ENCODE results near the gene STK35.

Gene STK35

DNA sequence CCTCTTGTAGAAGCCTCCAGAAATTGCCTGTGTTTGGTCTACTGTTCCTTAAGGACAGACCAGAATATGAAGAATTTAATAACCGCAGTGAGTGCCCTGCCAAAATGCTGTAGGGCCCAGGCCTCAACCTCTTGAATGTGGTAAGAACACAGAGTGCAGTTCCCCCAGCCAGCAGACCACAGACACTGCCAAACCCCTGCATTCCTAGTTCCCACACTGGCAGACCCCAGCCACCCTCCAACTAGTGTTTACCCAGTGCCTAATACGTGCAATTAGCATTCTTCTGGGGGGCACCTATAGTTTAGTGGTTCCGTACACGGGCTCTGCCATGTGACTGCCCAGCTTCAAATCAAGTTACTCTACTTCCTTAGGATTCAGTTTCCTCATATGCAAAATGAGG is 51.7 kb downstream of the STK35 start:
- no peak overlapping the region for H3K4me2 ChIP-seq (ENCODE audit: low read length)
- no peaks in the 10 kb centered on the region for H3K4me1 ChIP-seq (ENCODE audit: control insufficient read depth, low read length)
- no peaks in the 10 kb centered on the region for H3K9me3 ChIP-seq (ENCODE audit: control insufficient read depth, insufficient read depth, low read length)
- TF ChIP-seq, protein P1, sequence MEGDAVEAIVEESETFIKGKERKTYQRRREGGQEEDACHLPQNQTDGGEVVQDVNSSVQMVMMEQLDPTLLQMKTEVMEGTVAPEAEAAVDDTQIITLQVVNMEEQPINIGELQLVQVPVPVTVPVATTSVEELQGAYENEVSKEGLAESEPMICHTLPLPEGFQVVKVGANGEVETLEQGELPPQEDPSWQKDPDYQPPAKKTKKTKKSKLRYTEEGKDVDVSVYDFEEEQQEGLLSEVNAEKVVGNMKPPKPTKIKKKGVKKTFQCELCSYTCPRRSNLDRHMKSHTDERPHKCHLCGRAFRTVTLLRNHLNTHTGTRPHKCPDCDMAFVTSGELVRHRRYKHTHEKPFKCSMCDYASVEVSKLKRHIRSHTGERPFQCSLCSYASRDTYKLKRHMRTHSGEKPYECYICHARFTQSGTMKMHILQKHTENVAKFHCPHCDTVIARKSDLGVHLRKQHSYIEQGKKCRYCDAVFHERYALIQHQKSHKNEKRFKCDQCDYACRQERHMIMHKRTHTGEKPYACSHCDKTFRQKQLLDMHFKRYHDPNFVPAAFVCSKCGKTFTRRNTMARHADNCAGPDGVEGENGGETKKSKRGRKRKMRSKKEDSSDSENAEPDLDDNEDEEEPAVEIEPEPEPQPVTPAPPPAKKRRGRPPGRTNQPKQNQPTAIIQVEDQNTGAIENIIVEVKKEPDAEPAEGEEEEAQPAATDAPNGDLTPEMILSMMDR (IDR thresholded peaks at IDR 0.05; ENCODE audit: low read depth, low read length, poor library complexity, severe bottlenecking) = no peak
- TF ChIP-seq EZH2phosphoT487 (IDR thresholded peaks at IDR 0.05; ENCODE audit: borderline replicate concordance, low read length) = no peak
- H3K27me3 ChIP-seq (ENCODE audit: control insufficient read depth, low read length) = no peaks in the 10 kb centered on the region
- H3K36me3 ChIP-seq (ENCODE audit: control insufficient read depth, low read length) = no peaks in the 10 kb centered on the region
- H3F3A ChIP-seq (ENCODE audit: control insufficient read depth, insufficient read depth) = no peaks in the 10 kb centered on the region
- no peaks in the 10 kb centered on the region for H4K20me1 ChIP-seq (ENCODE audit: control insufficient read depth, insufficient read depth, low read depth, low read length)
- no peak overlapping the region for H3K27ac ChIP-seq (ENCODE audit: low read depth, low read length)
- no peak overlapping the region for H3K4me3 ChIP-seq (ENCODE audit: low read length)
- H3K79me2 ChIP-seq (ENCODE audit: control insufficient read depth, low read length) = no peaks in the 10 kb centered on the region
- H3K9me2 ChIP-seq (replicated peaks; ENCODE audit: control insufficient read depth, low read length) = no peaks in the 10 kb centered on the region

GRCh38 chr20:2156224-2156623 is 54.6 kb downstream of the STK35 start:
- no peak overlapping the region for H3K4me2 ChIP-seq (ENCODE audit: low read length)
- no peak for TF ChIP-seq EZH2phosphoT487 (IDR thresholded peaks at IDR 0.05; ENCODE audit: borderline replicate concordance, low read length)
- no peaks in the 10 kb centered on the region for H3K4me1 ChIP-seq (ENCODE audit: control insufficient read depth, low read length)
- H4K20me1 ChIP-seq (ENCODE audit: control insufficient read depth, insufficient read depth, low read depth, low read length) = no peaks in the 10 kb centered on the region
- H3F3A ChIP-seq (ENCODE audit: control insufficient read depth, insufficient read depth) = no peaks in the 10 kb centered on the region
- no peaks in the 10 kb centered on the region for H3K27me3 ChIP-seq (ENCODE audit: control insufficient read depth, low read length)
- no peaks in the 10 kb centered on the region for H3K79me2 ChIP-seq (ENCODE audit: control insufficient read depth, low read length)
- H3K36me3 ChIP-seq (ENCODE audit: control insufficient read depth, low read length) = no peaks in the 10 kb centered on the region
- H3K27ac ChIP-seq (ENCODE audit: low read depth, low read length) = no peak overlapping the region
- H3K9me3 ChIP-seq (ENCODE audit: control insufficient read depth, insufficient read depth, low read length) = no peaks in the 10 kb centered on the region
- no peak overlapping the region for H3K4me3 ChIP-seq (ENCODE audit: low read length)
- H3K9me2 ChIP-seq (replicated peaks; ENCODE audit: control insufficient read depth, low read length) = no peaks in the 10 kb centered on the region

DNA sequence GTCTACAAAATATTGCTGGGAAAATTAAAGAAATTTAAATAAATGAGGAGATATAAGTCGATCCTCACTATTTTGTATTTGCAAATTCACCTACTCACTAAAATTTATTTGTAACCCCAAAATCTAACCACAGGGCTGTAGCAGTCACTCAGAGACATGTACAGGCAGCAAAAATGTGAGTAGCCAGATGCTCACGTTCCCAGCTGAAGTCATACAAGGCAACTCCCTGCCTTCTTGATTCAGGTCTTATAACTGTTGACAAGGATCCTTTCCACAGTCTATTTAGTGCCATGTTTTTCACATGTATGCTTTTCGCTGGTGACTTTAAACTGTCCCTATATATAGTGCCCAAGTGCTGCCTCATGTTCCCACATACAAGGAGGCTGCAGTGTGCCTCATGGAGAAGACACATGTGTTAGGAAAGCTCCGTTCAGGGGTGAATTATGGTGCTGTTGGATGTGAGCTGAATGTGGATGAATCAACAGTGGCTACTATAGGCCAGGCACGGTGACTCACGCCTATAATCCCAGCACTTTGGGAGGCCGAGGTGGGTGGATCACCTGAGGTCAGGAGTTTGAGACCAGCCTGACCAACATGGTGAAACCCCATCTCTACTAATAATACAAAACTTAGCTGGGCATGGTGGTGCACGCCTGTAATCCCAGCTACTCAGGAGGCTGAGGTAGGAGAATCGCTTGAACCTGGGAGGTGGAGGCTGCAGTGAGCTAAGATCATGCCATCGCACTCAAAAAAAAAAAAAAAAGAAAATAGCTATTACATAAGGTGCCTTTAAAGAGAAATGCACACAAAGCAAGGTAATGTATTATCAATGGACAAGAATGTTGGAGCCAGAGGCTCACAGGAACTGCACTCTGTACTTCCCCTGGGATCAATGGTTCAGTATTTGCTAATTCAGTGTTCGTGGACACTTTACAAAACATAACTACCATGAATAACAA is 55.3 kb downstream of the STK35 start:
- Histone ChIP-seq H3K79me2 (ENCODE audit: control insufficient read depth, low read length) (no peaks in the 10 kb centered on the region), H3K9me3 (ENCODE audit: control insufficient read depth, insufficient read depth, low read length) (no peaks in the 10 kb centered on the region), H3K27me3 (ENCODE audit: control insufficient read depth, low read length) (no peaks in the 10 kb centered on the region), H3K4me3 (ENCODE audit: low read length) (no peak overlapping the region), H3K9me2 (replicated peaks; ENCODE audit: control insufficient read depth, low read length) (no peaks in the 10 kb centered on the region), H3K27ac (ENCODE audit: low read depth, low read length) (no peak overlapping the region), H3F3A (ENCODE audit: control insufficient read depth, insufficient read depth) (no peaks in the 10 kb centered on the region), H3K36me3 (ENCODE audit: control insufficient read depth, low read length) (no peaks in the 10 kb centered on the region), H4K20me1 (ENCODE audit: control insufficient read depth, insufficient read depth, low read depth, low read length) (no peaks in the 10 kb centered on the region), H3K4me2 (ENCODE audit: low read length) (no peak overlapping the region), H3K4me1 (ENCODE audit: control insufficient read depth, low read length) (no peaks in the 10 kb centered on the region)
- no peak for TF ChIP-seq EZH2phosphoT487 (IDR thresholded peaks at IDR 0.05; ENCODE audit: borderline replicate concordance, low read length)
- TF ChIP-seq, protein P1 (IDR thresholded peaks at IDR 0.05; ENCODE audit: low read depth, low read length, poor library complexity, severe bottlenecking) = no peak
